Endometrium (tissue), 2 donors: ENCODE measurements around the gene ERP44.
"Not testable (repeated sequence)": the region's sequence is repeated elsewhere in the genome, so short reads cannot be mapped to it uniquely, and the experiment has no call there.

Experiments
- FAIRE-seq: peaks from 2 replicates; lab custom pipeline; 2012; peaks lifted over from hg19 to GRCh38; lab: Jason Lieb, UNC
- donor health status: control.
- donor health status: control.

The ERP44 gene

DNA sequence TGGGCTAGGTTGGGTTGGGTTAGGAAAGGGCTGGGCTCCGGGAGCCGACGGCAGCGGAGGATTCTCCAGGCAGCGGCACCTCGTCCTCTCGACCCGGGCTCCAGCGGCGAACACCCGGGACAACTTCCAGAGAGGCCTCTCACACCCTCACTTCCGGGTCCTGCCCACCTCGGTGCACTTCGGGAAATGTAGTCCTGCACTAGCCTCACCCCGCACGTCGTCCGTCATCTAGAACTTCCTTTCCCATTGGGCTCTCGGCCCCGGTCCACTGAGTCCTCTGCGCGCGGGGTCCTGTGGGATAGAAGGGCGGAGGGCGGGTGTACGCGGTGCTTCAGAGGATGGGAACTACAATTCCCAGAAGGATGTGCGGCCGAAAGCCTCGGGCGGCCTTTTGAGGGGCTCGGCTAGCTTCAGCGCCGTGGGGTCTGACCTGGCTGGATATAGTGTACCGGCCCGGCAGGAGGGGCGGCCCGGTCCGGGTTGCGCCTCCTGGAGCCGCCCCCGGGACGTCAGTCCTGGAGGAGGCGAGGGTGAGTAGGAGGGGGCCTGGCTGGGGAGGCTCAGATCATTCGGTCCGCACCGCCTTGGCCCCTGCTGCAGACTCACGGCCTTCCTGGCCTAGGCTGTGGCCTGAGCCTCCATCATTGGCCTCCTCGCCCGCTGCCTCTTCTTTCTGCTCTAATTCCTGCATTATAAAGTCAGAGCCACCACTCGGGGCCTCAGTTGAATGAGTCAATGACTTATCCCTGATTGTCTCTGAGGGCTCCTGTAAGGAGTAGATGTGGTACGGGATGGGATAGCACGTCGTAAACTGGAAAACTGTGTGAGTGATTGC is at the start of gene ERP44, which contains the start of gene INVS:
TSS of gene ERP44 (minus strand) at position 114 of the 835 bp plus-strand sequence. CDS start 160 bp downstream, outside the sequence.
TSS of gene INVS (plus strand) at position 357 of the 835 bp plus-strand sequence. CDS start 5,279 bp downstream, outside the sequence.
- FAIRE-seq: peak; percentile 92

DNA sequence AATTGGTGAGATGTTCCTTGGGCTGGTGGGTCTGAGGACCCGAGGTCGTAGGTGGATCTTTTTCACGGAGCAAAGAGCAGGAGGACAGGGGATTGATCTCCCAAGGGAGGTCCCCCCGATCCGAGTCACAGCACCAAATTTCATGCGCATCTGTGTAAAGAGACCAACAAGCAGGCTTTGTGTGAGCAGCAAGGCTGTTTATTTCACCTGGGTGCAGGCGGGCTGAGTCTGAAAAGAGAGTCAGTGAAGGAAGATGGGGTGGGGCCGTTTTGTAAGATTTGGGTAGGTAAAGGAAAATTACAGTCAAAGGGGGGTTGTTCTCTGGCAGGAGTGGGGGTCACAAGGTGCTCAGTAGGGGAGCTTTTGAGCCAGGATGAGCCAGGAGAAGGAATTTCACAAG is 47.2 kb upstream of the ERP44 start:
- FAIRE-seq: not testable (repeated sequence)

DNA sequence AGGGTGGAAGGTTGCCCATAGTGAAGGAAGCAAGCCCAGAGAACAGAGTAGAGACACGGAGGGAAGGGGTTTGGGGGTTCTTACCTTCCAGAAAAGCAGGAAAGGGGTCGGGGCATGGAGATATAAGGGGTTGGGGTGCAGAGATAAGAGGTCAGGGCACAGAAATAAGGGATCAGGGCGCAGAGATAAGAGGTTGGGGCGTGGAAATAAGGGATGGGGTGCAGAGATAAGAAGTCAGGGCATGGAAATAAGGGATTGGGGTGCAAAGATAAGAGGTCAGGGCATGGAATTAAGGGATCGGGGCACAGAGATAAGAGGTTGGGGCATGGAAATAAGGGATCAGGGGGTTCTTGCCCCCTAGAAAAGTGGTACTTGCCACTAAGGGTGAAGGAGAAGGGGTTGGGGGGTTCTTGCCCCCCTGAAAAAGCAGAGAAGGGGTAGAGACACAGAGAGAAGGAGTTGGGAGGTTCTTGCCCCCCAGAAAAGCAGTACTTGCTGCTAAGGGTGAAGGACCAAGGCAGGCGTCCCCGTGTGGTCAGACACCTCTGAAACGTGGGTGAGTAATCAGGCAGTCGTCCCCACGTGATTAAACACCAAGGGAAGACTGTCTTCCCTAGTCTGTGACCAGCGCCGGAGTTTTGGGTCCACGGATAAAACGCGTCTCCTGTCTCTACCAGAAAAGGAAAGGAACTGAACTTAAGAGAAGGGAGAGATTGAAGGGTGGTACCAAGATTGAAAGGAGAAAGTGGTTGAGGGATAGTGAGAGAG is 46.6 kb upstream of the ERP44 start:
- not testable (repeated sequence) for FAIRE-seq

DNA sequence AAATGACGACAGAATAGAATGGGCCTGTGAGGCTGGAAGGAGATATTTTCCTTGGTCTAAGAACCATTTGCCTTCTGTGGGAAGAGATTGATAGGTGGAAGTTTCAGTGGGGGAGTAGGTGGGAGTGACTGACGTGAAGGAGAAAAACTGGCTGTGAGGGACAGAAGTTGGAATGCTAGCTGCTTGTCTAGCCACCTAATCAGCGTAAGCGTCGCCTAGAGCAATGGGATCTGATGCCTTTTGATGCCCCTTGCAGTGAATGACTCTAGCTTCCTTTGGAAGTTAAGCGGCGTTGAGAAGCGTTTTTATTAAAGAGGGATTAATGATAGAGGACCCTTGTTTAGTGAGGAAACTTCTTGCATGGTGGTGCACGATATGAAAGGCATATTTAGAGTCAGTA is 43.1 kb upstream of the ERP44 start:
- FAIRE-seq: not testable (repeated sequence)

DNA sequence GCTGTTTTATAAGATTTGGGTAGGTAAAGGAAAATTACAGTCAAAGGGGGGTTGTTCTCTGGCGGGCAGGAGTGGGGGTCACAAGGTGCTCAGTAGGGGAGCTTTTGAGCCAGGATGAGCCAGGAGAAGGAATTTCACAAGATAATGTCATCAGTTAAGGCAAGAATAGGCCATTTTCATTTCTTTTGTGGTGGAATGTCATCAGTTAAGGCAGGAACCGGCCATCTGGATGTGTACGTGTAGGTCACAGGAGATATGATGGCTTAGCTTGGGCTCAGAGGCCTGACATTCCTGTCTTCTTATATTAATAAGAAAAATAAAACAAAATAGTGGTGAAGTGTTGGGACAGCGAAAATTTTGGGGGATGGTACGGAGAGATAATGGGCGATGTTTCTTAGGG is 41.5 kb upstream of the ERP44 start:
- not testable (repeated sequence) for FAIRE-seq

DNA sequence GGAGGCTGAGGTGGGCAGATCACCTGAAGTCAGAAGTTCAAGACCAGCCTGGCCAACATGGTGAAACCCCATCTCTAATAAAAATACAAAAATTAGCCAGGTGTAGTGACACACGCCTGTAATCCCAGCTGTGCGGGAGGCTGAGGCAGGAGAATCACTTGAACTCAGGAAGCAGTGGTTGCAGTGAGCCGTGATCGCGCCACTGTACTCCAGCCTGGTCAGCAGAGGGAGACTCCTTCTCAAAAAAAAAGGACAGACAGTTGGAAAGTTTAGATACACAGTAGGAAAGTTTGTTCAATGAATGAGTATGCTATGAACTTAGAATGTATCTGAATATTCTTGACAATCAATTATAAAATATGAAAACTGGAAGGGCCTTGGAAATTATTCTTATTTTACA is 38.0 kb upstream of the ERP44 start:
- FAIRE-seq: not testable (repeated sequence)

DNA sequence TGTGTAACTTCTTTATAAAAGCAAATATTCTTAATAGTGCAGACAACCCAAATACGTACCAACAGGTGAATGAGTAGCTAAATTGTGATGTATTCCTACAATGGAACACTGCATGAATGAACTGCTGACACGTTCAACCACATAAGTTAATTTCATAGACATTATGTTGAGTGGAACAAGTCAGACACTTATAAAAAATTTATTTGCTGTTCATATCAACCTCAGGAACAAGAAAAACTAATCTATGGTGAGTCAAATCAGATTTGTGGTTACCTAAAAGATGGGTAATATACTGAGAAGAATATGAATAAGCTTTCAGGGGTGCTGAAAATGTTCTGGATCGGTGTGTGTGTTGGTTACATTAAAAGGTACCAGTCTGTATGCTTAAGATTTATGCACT is 35.9 kb upstream of the ERP44 start:
- FAIRE-seq: no peak

DNA sequence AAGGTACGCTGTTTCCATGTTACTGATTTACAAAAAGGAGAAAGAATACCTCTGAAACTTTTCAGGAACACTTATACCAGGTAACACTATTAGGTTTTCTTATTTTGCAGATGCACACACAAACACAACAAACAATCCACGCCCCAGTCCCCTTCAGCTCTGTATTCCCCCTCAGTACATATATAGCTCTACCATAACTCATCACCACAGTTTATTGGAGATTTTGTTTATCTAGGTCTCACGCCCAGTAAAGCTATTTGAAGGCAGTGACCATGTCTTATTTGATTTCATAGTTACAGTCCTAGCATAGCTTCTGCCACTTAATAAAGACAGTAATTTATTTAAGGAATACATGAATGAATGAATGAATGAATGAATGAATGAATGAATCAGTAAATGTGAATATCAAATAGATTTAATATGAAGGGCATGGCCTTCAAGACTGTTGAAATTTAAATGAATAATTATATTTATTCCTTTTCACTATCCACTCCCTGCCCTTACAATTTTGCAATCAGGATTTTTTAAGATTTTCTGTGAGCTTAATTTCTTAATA is 33.2 kb upstream of the ERP44 start:
- no peak for FAIRE-seq

DNA sequence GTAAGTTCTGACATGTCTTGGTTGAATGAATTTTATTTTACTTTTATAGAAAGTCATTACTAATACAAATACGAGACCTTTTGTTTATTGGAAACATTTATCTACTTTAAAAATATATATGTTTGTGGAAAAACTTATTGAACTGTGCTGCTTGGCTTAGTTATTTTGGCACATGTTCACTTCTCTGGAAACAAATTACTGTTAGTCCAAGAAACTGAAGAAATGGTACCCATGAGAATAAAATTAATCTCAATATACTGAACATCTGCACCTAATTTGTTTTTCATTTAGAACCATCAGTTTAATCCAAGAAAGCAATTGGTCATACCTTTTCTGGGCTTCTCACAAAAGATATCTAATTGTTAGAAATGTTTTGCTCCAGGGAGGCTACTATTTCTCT is 32.4 kb upstream of the ERP44 start:
- FAIRE-seq: no peak

DNA sequence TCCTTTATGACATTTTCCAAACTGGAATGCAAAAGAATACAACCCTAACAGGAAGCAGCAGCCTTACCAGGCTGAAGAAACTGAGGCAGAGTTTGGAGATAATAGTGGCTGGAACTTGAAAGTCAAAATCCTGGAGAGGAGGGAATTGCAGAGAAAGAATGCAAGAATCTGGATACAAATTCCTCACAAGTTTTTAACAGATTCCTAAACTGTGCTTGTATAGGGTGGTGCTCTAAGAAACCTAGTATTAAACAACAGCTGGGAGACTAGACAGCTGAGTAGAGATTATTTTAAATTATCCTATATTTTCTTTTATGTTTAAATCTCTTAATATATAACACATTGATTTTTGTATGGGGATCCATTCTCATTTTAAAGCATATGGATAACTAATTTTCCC is 31.0 kb upstream of the ERP44 start:
- FAIRE-seq: no peak

DNA sequence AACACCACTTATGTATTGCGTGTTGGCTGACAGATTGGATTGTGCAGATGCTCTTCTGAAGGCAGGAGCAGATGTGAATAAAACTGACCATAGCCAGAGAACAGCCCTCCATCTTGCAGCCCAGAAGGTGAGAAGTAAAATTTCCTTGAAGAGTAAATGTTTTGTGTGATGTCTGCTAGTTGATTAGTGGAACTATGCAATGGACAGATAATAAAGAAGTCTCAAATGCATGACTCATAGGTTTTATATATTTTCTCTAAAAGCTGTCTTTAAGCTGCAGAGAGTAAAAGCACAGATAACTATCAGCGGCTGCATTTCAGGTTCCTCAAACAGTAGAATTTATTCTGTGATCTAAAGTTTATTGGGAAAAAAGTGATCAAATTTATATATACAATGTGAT is 27.6 kb upstream of the ERP44 start:
- no peak for FAIRE-seq

DNA sequence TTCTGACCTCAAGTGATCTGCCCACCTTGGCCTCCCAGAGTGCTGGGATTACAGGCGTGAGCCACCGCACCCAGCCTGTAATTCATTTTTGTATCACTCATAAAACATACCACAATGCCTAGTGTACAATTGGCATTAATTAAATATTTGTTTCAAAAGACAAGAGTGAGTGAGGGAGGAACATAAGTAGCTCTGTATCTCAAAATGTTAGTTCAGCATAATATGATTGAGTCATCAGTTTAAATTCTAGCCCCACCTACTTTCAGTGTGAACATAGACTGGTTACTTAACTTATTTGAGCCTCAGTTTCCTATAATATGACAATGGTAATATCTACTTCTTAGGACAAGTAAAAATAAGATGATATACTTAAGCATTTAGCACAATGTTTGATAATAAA is 27.1 kb upstream of the ERP44 start:
- no peak for FAIRE-seq

DNA sequence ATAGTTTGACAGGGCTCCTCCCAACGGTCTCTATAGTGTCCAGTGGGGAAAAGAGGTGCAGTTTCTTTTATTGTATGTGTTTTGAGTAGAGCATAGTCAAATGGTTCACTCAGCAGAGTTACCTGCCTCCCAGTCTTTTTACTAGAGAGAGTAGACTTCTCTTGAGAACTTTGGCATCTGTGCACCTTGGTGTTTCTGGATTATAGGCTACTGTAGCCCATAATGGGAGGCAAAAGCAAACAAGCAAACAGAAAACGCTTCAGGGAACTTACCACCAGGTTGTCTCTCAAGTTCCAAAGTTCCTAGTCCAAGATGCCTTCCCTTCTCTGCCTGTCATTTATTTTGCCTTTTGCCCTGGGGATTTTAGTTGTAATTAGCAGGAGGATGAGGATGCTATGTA is 26.4 kb upstream of the ERP44 start:
- no peak for FAIRE-seq

DNA sequence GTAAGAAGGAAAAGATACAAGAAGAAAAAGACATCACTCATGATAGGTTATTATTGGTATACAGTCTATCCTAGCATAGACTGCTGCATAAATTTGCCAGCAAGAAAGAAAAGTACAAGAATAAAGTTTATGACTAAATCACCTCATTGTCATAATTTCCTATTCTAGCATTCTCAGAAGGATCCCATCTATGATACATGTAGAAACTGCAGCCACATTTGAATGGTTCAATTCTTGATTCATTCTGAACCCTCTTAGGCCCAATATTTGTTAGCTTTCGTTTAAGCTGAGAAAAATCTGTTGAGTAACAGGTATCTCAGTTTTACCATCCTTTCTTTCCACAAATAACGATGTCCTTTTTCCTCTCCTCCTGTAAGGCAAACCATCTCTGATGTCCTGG is 21.5 kb upstream of the ERP44 start:
- no peak for FAIRE-seq

DNA sequence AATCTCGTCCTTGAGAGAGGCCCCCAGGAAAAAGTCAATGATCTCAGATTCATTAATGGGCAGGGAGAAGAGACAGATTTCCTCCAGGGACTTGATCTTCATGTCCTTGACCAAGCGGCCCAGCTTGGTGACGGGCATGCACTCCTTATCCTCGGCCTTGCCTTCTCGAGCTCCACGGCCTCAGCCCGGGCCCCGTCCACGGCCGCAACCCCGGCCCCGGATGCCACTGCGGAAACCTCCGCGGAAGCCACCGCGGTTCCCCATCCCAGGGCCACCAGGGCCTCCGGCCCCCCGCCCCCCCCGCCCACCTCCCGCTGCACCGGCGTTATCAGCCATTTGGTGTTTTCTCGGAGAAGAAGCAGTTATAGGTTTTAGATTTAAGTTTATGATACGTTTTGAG is 18.5 kb upstream of the ERP44 start:
- FAIRE-seq: no peak

DNA sequence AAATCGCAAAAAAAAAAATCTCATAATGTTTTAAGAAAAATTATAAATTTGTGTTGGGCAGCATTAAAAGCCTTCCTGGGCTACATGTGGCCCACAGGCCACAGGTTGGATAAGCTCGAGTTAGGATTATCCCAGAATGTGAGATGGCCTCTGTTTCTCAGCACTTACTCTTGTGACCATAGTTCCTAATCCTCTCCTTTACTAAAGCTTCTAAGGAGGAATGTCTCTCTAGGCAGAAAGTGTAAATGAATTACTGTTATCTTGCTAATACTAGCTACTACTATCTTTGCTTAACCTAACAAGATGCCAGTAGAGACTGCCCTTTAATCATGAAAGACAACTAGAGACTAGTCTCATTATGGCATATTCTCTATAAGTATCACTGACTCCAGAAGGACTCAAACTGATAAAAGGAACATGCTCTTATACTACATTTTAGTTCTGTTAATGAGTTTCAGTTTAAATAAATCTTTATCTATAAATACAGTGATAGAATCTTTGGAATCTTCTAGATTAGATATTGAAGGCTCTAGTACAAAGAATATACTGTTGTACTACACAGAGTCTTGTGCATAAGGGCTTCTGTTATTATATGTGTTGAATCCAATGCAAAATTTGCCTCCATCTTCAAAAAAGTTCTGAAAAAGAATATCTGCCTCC is 14.0 kb upstream of the ERP44 start:
- no peak for FAIRE-seq

DNA sequence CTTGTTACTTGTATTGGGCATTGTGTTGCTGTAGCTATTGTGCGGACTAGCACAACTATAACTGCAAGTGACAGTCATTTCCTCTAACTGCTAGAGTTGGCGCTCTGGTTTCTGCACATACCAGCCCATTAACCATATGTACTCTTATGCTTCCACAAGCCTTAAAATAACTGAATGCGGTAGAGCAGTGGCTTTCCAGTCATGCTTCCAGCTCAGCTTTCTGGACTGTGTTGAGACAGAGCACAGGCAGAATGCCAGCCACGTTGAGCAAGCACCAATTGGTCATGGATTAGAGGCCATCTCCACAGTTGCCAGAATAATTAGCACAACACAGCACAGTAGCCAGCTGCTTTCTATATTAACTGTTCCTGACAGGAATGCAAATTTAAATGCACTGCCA is 12.4 kb upstream of the ERP44 start:
- no peak for FAIRE-seq

DNA sequence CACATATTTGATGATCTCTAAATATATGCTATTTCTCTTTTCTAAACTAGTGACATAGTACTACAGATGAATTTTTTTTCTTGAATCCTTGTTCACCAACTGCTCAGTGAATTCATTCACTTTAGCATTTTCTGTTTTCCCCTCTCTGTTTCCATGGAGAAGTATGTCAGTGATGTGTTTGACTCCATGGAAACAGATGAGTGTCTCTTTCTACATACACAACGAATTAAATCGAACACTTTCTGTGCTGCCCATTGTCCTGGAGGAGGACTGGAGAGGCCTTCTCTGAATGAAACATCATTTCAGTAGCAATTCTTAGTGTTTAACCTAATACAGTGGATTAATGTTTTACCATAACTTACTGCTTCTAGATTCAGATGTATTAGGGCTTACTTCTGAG is 9.8 kb upstream of the ERP44 start:
- no peak for FAIRE-seq

DNA sequence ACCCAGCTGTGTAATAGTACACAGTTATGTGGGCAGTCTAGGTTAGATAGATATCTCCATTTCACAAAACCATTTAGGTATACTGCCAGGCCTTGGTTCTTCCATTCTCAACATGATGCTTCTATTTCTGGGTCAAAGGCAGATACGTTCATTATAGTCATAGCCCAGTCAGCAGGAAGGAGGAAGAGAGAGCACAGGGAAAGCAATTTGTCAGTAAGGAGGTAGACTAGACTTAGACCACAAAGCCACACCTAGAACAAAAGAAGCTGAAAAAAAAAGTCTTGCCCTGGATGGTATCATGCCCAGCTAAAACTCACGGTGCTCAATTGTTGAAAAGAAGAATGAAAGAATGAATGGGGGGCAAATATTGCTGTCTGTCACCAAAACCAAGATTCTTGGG is 7.8 kb upstream of the ERP44 start:
- FAIRE-seq: no peak

DNA sequence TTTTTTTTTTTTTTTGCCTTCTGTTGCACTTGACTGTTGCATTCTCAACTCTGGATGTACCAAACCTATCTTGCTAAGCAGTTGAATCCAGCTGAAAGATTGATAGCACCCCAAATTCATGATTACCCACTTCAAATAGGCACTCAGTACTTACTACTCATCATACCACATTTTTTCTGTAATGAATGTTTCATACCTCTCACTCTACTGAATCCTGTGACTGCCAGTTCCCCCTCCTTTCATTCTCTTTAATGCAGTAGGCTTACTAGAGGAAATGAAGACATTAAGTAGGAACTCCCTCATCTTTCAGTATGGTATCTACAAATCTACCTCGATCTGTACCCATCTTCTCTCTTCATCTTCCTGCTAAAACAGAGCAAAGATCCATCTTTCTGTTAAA is 7.1 kb upstream of the ERP44 start:
- no peak for FAIRE-seq

DNA sequence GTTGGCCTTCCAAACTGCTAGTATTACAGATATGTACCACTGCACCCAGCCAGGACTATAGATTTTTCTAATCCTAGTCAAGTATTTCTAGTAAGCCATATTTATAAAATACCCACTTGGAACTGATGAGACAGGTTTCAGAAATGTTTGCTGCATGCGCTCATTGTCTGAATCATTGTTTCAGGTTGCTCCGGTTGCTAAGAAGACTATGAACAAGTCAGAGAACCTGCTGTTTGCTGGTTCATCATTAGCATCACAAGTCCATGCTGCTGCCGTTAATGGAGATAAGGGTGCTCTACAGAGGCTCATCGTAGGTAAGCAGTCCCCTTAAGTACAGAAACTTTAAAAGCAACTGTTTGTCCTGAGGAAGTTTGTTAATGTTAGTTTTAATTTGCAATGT is 5.5 kb upstream of the ERP44 start:
- no peak for FAIRE-seq

DNA sequence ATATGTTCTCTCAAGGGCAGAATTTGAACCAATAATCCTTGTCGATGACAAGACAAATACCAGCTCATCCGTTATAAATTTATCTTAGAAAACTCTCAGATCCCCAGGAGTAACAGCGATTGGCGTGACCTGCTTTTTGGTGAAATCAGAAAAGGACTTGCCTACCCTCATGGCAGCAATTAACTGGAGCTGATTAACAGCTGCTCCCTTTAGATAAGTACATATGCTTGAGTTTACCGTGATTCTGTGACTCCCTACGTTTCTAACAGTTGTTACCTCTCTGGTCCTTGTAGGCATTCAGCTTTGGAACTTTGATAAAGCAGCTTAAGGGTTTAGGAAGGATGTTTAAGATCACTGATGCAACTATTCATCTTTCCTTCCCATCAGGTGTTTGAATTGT is 2.8 kb upstream of the ERP44 start:
- no peak for FAIRE-seq
